HG02870 (cell line): ENCODE results near the gene CFHR4.
"Not testable (repeated sequence)": the region's sequence is repeated elsewhere in the genome, so short reads cannot be mapped to it uniquely, and the experiment has no call there.

Experiments used
- ATAC-seq: cut with Tn5 transposase; IDR thresholded peaks from one replicate; pipeline ENCODE4 v1.9.1; 2021; ENCODE audit warnings: mild to moderate bottlenecking, moderate library complexity; ENCODE audit not compliant: unreplicated experiment

CFHR4 gene

DNA sequence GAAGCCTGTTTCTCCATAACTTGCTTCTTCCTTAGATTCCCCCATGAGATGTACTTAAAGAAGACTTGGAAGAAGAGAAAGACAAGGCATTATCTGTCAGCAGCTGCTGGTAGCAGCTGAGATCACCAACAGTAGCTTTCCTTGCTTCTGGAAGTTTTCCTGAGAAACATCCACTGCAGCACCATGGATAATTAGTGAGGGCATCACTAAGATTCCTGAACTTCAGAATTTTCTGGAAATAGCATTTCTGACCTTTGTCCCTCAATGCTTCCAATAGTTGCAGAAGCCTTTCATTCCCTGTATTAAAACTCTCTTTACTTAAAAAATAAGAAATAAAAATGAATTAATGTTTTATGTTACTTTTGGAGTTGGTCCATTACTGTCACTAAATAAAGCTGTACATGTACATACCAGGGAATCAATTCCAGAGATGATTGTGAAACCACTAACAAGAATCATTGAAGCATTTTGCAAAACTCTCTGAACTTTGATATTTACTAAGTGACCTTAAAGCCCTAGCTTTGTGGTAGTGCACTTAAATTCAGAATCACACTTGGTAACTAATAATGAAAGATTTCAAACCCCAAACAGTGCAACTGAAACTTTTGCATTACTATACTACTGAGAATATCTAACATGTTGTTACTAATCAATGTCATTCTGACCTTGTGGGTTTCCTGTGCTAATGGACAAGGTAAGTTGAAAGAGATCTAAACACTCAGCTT lies at the start of gene CFHR4:
Gene CFHR4 (plus strand): TSS at position 538 of the 725 bp plus-strand sequence. CDS start 99 bp downstream, at position 637.
- peak; percentile 99 for ATAC-seq

DNA sequence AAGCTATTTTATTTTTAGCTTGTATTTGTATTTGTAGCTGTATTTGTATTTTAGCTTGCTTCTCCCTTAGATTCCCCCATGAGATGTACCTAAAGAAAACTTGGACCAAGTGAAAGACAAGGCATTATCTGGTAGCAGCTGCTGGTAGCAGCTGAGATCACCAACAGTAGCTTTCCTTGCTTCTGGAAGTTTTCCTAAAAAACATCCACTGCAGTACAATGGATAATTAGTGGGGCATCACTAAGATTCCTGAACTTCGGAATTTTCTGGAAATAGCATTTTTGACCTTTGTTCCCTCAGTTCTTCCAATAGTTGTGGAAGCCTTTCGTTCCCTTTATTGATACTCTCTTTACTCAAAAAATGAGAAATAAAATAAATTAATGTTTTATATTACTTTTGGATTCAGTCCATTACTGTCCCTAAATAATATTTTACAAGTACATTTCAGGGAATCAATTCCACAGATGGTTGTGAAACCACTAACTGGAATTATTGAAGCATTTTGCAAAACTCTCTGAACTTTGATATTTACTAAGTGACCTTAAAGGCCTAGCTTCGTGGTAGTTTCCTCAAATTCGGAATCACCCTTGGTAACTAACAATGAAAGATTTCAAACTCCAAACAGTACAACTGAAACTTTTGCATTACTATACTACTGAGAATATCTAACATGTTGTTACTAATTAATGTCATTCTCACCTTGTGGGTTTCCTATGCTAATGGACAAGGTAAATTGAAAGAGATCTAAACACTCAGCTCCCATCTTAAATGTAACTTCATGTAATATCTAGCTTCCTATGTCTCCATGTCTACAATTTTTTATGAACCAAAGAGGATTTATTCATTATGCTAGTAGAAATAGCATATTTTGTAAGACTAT lies 38.0 kb upstream of the CFHR4 start:
- not testable (repeated sequence) for ATAC-seq

DNA sequence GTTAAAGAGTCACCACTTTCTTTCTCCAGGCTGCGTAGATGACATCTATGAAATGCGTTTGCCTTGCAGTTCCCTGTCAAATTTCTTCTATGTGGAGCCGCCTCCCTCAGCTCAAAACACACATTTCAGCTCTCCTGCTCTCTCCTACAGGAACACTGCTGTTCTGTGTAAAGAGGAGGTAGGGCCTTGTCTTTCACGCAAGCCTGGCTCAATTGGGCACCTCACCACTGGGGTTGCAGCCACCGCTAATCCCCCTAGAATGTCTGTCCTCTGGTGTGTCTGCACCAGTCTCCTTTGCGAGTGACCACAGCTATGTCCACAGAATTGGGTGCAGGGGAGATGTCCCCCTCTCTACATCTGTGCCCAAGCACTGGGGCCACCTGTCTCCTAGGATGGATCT lies 31.8 kb upstream of the CFHR4 start:
- no peak for ATAC-seq

DNA sequence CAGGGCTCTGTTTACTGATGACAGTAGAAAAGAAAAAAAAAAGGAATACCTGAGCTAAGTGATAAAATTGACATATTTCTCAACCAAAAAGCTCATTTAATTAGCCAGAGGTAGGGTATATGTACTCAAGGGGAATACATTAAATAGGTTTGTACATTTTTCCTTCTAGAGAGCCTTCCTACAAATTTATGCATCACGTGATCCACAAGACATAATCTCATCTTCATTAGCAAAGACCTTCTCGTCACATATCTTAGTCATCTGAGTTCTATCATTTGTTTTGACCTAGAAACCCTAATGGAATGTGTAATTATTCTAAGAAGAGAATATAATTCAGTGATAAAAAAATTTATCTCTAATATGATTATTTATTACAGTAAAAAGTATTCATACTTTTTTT lies 30.7 kb upstream of the CFHR4 start:
- no peak for ATAC-seq

DNA sequence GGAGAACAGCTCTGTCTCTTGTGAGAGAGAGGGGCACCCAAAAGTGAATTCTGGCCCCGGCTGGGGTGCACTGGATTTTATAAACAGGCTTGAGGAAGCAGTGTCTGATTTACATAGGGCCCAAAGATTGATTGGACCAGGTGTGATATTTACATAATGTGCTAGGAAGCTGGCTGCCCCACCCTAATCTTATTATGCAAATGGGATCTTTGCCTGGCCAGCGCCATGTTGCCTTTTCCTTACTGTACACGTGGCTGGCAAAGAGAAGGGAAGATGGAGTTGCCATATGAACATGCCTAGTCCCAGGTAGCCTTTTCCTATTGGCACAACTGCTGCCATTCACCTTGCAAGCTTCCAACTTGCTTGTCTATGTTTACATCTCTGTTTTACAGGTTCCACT lies 29.0 kb upstream of the CFHR4 start:
- ATAC-seq: no peak

DNA sequence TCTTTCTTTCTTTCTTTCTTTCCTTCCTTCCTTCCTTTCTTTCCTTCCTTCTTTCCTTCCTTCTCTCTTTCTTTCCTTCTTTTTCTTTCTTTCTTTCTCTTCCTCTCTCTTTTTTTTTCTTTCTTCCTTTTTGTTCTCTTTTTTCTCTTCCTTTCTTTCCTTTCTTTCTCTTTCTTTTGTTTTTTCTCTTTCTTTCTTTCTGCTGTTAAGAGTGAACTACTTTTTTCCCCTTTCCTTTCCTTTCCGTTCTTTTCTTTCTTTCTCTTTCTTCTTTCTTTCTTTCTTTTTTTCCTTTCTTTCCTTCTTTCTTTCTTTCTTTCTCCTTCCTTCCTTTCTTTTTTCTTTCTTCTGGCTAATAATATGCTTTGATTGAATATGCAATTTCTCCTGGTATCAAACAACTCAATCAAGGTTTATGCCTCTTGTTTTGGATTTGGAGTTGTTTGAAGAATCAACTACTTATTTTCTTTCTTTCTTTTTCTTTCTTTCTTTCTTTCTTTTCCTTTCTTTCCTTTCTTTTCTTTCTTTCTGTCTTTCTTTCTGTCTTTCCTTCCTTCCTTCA lies 27.4 kb upstream of the CFHR4 start:
- ATAC-seq: no peak

DNA sequence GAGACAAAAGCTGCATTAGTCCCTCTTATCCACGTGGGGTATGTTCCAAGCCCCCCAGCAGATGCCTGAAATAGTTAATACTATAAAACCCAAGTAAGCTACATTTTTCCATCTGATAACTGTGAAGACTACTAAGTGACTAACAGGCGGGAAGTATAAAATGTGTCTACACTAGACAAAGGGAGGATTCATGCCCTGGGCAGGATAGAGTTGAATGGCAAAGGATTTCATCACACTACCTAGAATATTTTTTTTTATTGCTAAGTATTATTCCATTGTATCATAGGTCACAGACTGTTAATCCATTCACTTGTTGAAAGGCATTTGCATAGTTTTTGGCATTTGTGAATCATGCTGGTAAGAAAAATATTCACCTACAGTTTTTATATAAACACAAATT lies 26.4 kb upstream of the CFHR4 start:
- no peak for ATAC-seq

DNA sequence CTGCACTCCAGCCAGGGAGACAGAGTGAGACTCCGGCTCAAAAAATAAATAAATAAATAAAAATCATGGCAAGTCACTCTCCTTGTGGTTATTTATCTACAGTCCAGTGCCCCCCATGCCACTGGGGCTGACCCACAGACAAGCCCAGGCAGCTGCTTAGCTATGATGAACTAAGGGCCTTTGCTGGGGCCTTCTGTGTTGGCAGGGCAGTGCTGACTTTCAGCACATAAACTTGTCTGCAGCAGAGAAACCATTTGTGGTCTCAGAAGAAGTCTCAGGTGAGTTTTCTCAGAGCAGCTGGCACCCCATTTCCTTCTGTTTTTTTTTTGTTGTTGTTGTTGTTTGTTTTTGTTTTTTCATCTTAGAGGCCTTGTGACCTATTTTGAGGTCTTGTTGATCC lies 20.9 kb upstream of the CFHR4 start:
- ATAC-seq: no peak

DNA sequence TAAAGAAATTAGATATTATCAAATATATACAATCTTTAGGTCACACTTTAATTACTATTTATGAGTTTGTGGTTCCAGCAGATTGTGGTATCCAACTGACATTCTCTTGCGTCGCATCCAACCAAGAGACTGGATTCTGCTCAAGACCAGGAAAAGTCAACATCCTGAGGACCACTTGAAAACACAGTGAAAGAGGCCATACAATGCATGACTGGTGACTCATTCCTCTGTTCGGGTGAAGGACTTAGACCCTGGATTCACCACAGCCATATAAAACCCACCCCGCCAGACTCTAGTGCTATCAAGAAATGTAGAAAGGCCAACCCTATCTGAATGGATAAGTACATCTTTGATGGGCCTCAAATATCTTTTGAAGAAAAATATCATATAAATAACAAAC lies 14.5 kb upstream of the CFHR4 start:
- ATAC-seq: no peak

DNA sequence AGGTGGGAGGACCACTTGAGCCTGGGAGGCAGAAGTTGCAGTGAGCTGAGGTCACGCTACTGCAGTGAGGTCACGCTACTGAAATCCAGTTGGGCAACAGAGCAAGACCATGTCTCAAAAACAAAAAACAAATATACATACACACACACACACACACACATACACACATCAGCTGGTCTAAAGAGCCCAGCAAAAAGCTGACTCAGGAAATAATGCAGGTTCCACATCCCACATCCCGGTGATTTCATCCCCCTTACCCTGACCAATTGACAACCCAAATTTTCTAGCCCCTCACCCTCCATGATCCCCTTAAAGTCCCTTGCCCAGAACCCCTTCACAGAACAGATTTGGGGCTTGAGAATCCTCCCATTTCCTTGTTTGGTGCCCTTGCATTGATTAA lies 11.9 kb upstream of the CFHR4 start:
- no peak for ATAC-seq

DNA sequence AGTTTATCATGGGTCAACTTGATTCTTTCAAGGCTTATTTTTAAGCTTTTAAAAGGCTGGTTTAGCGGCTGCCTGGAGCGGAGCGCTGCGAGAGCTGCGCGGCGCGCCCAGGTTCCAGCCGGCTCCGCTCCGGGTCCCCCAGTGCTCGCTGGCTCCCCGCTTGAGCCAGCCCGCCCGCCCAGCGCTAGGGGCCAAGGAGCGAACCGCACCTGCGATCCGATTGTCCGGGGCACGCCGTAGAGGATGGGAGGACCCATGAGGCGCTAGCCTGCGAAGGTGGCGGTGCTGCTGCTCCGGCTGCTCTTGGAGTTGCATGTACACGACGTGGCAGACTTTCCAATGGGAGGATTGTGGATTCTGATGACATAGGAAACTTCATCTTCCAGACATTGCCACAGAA lies 9.9 kb upstream of the CFHR4 start:
- ATAC-seq: no peak

DNA sequence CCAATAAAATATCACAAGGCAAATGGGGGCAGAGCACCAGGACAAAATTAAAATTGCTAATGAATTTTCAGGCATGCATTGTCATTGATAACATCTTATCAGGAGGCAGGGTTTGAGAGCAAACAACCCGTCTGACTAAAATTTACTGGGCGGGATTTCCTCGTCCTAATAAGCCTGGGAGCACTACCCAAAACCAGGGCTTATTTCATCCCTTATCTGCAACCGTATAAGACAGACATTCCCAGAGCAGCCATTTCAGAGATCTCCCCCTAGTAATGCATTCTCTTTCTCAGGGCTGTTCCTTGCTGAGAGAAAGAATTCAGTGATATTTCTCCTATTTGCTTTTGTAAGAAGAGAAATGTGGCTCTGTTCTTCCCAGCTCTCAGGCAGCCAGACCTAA lies 1.3 kb upstream of the CFHR4 start:
- not testable (repeated sequence) for ATAC-seq

DNA sequence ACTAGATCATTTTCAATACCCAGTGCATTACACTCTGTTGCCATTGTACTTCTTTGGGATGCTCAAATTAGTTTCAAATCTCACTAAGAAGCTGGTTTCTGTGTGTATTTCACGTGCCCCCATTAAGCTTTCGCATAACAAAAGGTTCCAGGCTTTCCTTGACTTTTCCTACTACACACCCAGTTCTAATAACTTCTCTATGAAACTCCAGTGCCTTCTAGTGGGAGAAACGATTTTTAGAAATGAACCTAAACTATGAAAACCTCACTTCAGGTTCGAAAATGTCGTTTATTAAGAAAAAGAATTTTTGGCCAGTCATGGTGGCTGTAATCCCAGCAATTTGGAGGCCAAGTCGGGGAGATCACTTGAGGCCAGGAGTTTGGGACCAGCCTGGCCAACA lies 2.8 kb downstream of the CFHR4 start:
- no peak for ATAC-seq

DNA sequence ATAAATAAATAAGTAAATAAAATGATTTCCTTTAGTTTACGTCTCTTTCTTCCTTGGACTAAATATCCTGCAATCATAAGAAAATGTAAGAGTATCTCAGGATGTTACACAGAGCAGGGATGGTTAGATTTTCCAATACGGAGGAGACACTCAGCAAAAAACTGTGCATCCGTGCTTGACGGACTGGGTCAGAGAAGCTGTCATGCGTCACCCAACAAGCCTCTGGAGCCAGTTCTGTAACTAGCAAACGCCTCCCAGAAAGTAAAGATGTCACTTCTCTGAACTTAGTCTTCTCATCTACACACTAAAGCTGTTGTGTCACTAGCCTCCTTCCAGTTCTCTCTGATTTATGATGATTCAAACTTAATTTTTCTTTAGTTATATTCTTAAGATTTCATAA lies 3.4 kb downstream of the CFHR4 start:
- ATAC-seq: no peak

DNA sequence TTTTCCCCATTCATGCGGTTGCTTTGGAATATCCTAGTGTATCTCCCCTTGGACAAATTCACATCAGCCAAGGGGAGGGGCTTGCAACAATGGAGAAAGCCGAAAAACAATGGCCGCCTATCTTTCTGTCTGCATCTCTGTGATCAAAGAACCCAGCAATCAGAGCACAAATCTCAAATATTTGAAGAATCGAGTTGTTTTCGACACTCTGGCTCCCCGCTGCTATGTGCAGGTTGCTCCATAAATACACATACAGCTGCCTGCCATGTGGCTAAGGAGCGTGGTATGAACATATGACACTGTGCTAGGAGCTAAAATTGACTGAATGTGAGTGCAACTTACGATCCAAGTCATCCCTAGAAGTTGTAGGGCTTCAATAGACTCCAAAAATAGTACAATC lies 8.5 kb downstream of the CFHR4 start:
- no peak for ATAC-seq

DNA sequence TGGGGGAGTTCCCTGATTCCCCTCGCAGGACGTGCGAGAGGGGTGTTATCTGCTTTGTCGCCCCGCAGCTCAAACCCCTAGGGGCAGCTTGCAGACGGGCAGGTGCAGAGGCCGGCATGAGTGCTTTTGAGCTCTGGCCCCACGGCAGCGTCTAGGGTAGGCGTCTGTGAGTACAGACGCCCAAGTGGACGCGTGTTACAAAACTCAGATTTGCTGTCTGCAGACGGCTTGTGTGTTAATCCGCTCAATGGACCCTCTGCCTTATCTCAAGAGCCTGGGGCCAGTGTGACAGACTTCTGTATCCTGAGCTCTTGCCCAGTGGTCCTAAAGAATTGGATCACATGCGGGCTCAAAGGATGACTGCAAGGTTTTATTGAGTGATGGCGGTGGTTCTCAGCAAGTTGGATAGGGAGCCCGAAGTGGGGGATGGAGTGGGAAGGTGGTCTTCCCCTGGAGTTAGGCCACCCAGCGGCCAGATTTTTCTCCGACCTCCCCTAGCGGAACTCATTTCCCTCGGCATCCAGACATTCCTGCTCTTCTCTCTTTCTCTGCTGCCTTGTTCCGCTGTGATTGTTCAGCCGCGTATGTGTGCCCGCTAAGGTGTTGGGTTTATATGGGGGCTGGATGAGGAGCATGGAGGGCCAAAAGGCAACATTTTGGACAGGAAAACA lies 9.4 kb downstream of the CFHR4 start:
- ATAC-seq: no peak

DNA sequence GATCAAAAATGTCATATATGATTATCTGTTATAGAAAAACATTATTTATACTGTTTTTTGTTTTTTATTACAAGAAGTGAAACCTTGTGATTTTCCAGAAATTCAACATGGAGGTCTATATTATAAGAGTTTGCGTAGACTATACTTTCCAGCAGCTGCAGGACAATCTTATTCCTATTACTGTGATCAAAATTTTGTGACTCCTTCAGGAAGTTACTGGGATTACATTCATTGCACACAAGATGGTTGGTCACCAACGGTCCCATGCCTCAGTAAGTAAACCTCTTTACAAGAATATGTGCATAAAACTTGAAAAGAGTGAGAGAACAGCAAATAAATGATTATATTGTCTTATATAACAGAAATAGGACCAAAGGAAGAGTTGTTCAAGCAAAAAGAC lies 14.5 kb downstream of the CFHR4 start:
- no peak for ATAC-seq

DNA sequence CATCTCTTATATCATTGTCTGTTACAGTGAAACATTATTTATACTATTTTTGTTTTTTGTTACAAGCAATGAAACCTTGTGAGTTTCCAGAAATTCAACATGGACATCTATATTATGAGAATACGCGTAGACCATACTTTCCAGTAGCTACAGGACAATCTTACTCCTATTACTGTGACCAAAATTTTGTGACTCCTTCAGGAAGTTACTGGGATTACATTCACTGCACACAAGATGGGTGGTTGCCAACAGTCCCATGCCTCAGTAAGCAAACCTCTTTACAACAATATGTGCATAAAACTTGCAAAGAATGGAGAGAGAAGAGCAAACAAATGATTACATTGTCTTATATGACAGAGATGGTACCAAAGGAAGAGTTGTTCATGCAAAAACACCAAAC lies 22.4 kb downstream of the CFHR4 start:
- no peak for ATAC-seq

DNA sequence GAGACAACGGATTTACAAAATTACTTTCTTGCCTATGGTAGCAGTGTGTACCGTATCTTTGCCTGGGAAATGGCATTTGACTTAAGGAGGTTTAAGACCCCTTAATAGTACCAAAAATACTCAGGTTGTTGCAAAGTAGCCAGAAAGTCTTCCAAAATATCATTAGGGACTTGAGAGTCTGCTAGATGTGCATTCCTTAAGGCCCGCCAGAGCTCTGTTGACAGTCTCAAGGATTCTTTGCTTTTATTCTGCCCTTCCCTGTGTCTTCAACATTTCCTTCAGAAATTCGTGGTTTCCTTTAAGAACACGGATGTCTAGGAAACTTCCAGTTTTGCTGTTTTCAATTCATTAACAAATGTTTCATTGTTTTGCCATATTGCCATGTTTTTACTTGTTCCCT lies 24.4 kb downstream of the CFHR4 start:
- not testable (repeated sequence) for ATAC-seq

DNA sequence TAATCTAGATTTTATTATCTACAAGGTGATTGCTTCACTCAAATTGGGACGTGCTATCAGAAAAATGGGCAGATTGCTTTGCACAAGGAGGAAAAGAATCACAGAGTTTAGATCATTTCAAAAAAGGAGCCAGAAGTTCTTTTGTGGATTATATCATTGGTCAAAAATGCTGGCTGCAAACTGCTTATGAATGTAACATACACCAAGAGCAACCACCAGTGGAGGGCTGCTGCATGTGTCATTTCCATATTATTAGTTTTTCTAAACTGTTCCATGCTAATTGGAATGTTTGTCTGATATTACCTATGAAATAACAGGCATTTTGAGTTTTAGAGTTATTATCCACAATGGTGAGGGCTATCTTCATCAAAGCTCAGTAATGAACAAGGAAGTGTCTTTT lies 39.0 kb downstream of the CFHR4 start:
- ATAC-seq: not testable (repeated sequence)

DNA sequence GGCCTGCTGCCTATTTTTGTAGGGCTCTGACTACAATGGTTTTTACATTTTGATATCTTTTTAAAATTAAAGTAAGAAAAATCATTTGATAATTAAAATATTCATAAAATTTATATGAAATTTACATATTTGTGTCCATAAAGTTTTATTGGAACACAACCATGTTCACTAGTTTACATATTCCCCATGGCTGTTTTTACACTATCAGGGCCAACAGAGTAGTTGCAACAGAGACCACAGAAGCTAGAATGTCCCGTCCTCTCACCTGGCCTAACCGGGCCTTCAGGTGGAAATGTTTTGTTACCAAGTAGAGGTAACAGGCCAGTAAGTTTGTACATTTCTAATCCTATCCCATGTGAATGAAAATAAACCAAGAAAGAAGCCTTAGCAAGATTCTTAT lies 45.0 kb downstream of the CFHR4 start:
- not testable (repeated sequence) for ATAC-seq
